ENCODE measurements around the gene LRBA.
"Not testable (repeated sequence)": the region's sequence is repeated elsewhere in the genome, so short reads cannot be mapped to it uniquely, and the experiment has no call there.

Gene LRBA

GRCh38 chr4:150742930-150743329 is 272.2 kb downstream of the LRBA start:
- not testable (repeated sequence) for DNase-seq (ENCODE audit: low spot score)

- no peak for DNase-seq (ENCODE audit: low spot score)
Observed at GRCh38 chr4:150739591-150739990, 275.5 kb downstream of the LRBA start.

GRCh38 chr4:150725957-150726523 is 289.0 kb downstream of the LRBA start:
- no peak for DNase-seq (ENCODE audit: low spot score)

- no peak for DNase-seq (ENCODE audit: low spot score)
Observed at GRCh38 chr4:150723727-150724411, 291.2 kb downstream of the LRBA start.

- DNase-seq (ENCODE audit: low spot score), result peak; percentile 20
Observed at GRCh38 chr4:150722908-150723362, 292.1 kb downstream of the LRBA start.

- no peak for DNase-seq (ENCODE audit: low spot score)
Observed at GRCh38 chr4:150720973-150721518, 294.0 kb downstream of the LRBA start.

- DNase-seq (ENCODE audit: low spot score), result no peak
Observed at GRCh38 chr4:150717952-150718351, 297.1 kb downstream of the LRBA start.

GRCh38 chr4:150714462-150715438 is 300.3 kb downstream of the LRBA start:
- DNase-seq (ENCODE audit: low spot score), result no peak

GRCh38 chr4:150713251-150713650 is 301.8 kb downstream of the LRBA start:
- DNase-seq (ENCODE audit: low spot score), result no peak

GRCh38 chr4:150710770-150711375 is 304.2 kb downstream of the LRBA start:
- DNase-seq (ENCODE audit: low spot score), result no peak

GRCh38 chr4:150708004-150708403 is 307.1 kb downstream of the LRBA start:
- no peak for DNase-seq (ENCODE audit: low spot score)

GRCh38 chr4:150699599-150699998 is 315.5 kb downstream of the LRBA start:
- no peak for DNase-seq (ENCODE audit: low spot score)

GRCh38 chr4:150695162-150695561 is 319.9 kb downstream of the LRBA start:
- DNase-seq (ENCODE audit: low spot score), result no peak

GRCh38 chr4:150694438-150694837 is 320.6 kb downstream of the LRBA start:
- no peak for DNase-seq (ENCODE audit: low spot score)

- DNase-seq (ENCODE audit: low spot score), result no peak
Observed at GRCh38 chr4:150683775-150684350, 331.2 kb downstream of the LRBA start.

GRCh38 chr4:150682126-150682525 is 333.0 kb downstream of the LRBA start:
- no peak for DNase-seq (ENCODE audit: low spot score)

GRCh38 chr4:150681063-150681462 is 334.0 kb downstream of the LRBA start:
- DNase-seq (ENCODE audit: low spot score), result no peak

- no peak for DNase-seq (ENCODE audit: low spot score)
Observed at GRCh38 chr4:150680651-150681050, 334.4 kb downstream of the LRBA start.

GRCh38 chr4:150679765-150680343 is 335.2 kb downstream of the LRBA start:
- no peak for DNase-seq (ENCODE audit: low spot score)

- no peak for DNase-seq (ENCODE audit: low spot score)
Observed at GRCh38 chr4:150679018-150679764, 335.9 kb downstream of the LRBA start.
